H9 (cell line): ENCODE data around the gene WDR91. TPM values are rescaled to one million over a fixed set of nuclear protein-coding genes. Genes with fewer than 3 reads are reported as not detected.

Experiments used
- DNase-seq: peaks from one replicate; pipeline ENCODE4 v3.0.0-alpha.2; 2017
- H2AFZ ChIP-seq: one replicate; pipeline ENCODE4 v1.6.1; 2013; ENCODE audit warnings: mild to moderate bottlenecking, low read length, control low read depth, moderate library complexity
- H2AK5ac ChIP-seq: 2 replicates; pipeline ENCODE4 v1.6.1; 2013; ENCODE audit warnings: low read length, control low read depth, mixed read lengths; ENCODE audit not compliant: insufficient read length
- H2BK120ac ChIP-seq: one replicate; pipeline ENCODE4 v1.6.1; 2013; ENCODE audit warnings: low read depth, mild to moderate bottlenecking, low read length, control low read depth, inconsistent platforms; ENCODE audit not compliant: poor library complexity, severe bottlenecking
- H2BK12ac ChIP-seq: 2 replicates; pipeline ENCODE4 v1.6.1; 2013; ENCODE audit warnings: low read length, control low read depth, mixed read lengths, low read depth; ENCODE audit not compliant: insufficient read length
- H2BK15ac ChIP-seq: 2 replicates; pipeline ENCODE4 v1.6.1; 2013; ENCODE audit warnings: low read depth, low read length, control low read depth
- H2BK20ac ChIP-seq: one replicate; pipeline ENCODE4 v1.6.1; 2013; ENCODE audit warnings: low read depth, mild to moderate bottlenecking, low read length, control low read depth, inconsistent platforms; ENCODE audit not compliant: poor library complexity, severe bottlenecking
- H2BK5ac ChIP-seq: 2 replicates; pipeline ENCODE4 v1.6.1; 2013; ENCODE audit warnings: low read length, control low read depth, mixed read lengths; ENCODE audit not compliant: insufficient read length
- H3K14ac ChIP-seq: 2 replicates; pipeline ENCODE4 v1.6.1; 2013; ENCODE audit warnings: low read length, control low read depth; ENCODE audit not compliant: insufficient read depth
- H3K18ac ChIP-seq: 2 replicates; pipeline ENCODE4 v1.6.1; 2013; ENCODE audit warnings: low read depth, mild to moderate bottlenecking, mixed read lengths, low read length, control low read depth; ENCODE audit not compliant: insufficient read length
- H3K23ac ChIP-seq: 2 replicates; pipeline ENCODE4 v1.6.1; 2013; ENCODE audit warnings: low read length, control low read depth, mixed read lengths, low read depth; ENCODE audit not compliant: insufficient read length
- H3K23me2 ChIP-seq: 2 replicates; pipeline ENCODE4 v1.6.1; 2013; ENCODE audit warnings: low read depth, mild to moderate bottlenecking, mixed read lengths, low read length, control low read depth; ENCODE audit not compliant: insufficient read length, poor library complexity, severe bottlenecking
- H3K27ac ChIP-seq: 2 replicates; pipeline ENCODE4 v1.5.1; 2013; ENCODE audit warnings: low read length, control low read depth, mixed read lengths, low read depth; ENCODE audit not compliant: insufficient read length
- H3K27me3 ChIP-seq: 2 replicates; pipeline ENCODE4 v1.6.1; 2013; ENCODE audit warnings: low read length, control low read depth, inconsistent platforms; ENCODE audit not compliant: insufficient read depth
- H3K4ac ChIP-seq: 2 replicates; pipeline ENCODE4 v1.6.1; 2013; ENCODE audit warnings: low read depth, mild to moderate bottlenecking, control low read depth, inconsistent platforms, low read length, moderate library complexity
- H3K4me1 ChIP-seq: 2 replicates; pipeline ENCODE4 v1.6.1; 2013; ENCODE audit warnings: low read length, control low read depth, inconsistent platforms; ENCODE audit not compliant: insufficient read depth
- H3K4me2 ChIP-seq: 2 replicates; pipeline ENCODE4 v1.6.1; 2013; ENCODE audit warnings: low read length, control low read depth, mixed read lengths; ENCODE audit not compliant: insufficient read length, insufficient read depth
- H3K56ac ChIP-seq: 2 replicates; pipeline ENCODE4 v1.6.1; 2013; ENCODE audit warnings: low read depth, mild to moderate bottlenecking, mixed read lengths, low read length, control low read depth; ENCODE audit not compliant: insufficient read length
- H3K79me1 ChIP-seq: 2 replicates; pipeline ENCODE4 v1.6.1; 2013; ENCODE audit warnings: low read depth, mild to moderate bottlenecking, moderate library complexity, low read length, control low read depth, inconsistent platforms; ENCODE audit not compliant: insufficient read depth, poor library complexity, severe bottlenecking
- H3K79me2 ChIP-seq: 2 replicates; pipeline ENCODE4 v1.6.1; 2013; ENCODE audit warnings: low read length, control low read depth, inconsistent platforms; ENCODE audit not compliant: insufficient read depth
- H3K9ac ChIP-seq: 2 replicates; pipeline ENCODE4 v1.6.1; 2013; ENCODE audit warnings: low read length, control low read depth, mixed read lengths; ENCODE audit not compliant: insufficient read length; ENCODE audit errors: extremely low read depth
- H3K9me3 ChIP-seq: one replicate; pipeline ENCODE4 v1.6.1; 2013; ENCODE audit warnings: low read depth, low read length, inconsistent platforms; ENCODE audit not compliant: control insufficient read depth
- H3T11ph ChIP-seq: one replicate; pipeline ENCODE4 v1.6.1; 2013; ENCODE audit warnings: mild to moderate bottlenecking, low read length, control low read depth, inconsistent platforms
- H4K20me1 ChIP-seq: one replicate; pipeline ENCODE4 v1.6.1; 2013; ENCODE audit not compliant: control insufficient read depth, insufficient read length, insufficient read depth
- H4K5ac ChIP-seq: 2 replicates; pipeline ENCODE4 v1.6.1; 2013; ENCODE audit warnings: low read depth, mild to moderate bottlenecking, mixed read lengths, low read length, control low read depth; ENCODE audit not compliant: insufficient read length
- H4K8ac ChIP-seq: replicated peaks from 2 replicates; pipeline ENCODE4 v1.6.1; 2013; ENCODE audit warnings: low read length, control low read depth, mixed read lengths, low read depth; ENCODE audit not compliant: insufficient read length
- H4K91ac ChIP-seq: 2 replicates; pipeline ENCODE4 v1.6.1; 2013; ENCODE audit warnings: low read depth, mild to moderate bottlenecking, moderate library complexity, mixed read lengths, low read length, control low read depth; ENCODE audit not compliant: insufficient read length
- H3K27ac Mint-ChIP-seq, 3 experiments: 2 replicates in 2 of 3; 3 replicates in 1 of 3; pipeline ENCODE4 v1.8.0; 2020 to 2021; ENCODE audit warnings: mixed read lengths in 3 of 3, mild to moderate bottlenecking in 1 of 3, moderate library complexity in 1 of 3
- H3K27me3 Mint-ChIP-seq: 2 replicates; pipeline ENCODE4 v1.8.0; 2021; ENCODE audit warnings: low read depth, mild to moderate bottlenecking, moderate library complexity, mixed read lengths
- H3K36me3 Mint-ChIP-seq, 3 experiments: 2 replicates in 2 of 3; 3 replicates in 1 of 3; pipeline ENCODE4 v1.8.0; 2020 to 2021; ENCODE audit warnings: low read depth in 3 of 3, mixed read lengths in 3 of 3; ENCODE audit not compliant: insufficient read depth in 1 of 3
- H3K4me1 Mint-ChIP-seq, 2 experiments: 2 replicates each; pipeline ENCODE4 v1.8.0; 2020; ENCODE audit warnings: mixed read lengths in 2 of 2
- H3K4me3 Mint-ChIP-seq, 2 experiments: 2 replicates in 1 of 2; 3 replicates in 1 of 2; pipeline ENCODE4 v1.8.0; 2020 to 2021; ENCODE audit warnings: mild to moderate bottlenecking in 2 of 2, mixed read lengths in 2 of 2, moderate library complexity in 1 of 2
- H3K9me3 Mint-ChIP-seq, 2 experiments: 2 replicates in 1 of 2; 3 replicates in 1 of 2; pipeline ENCODE4 v1.8.0; 2020; ENCODE audit warnings: mild to moderate bottlenecking in 2 of 2, mixed read lengths in 2 of 2, moderate library complexity in 1 of 2
- WGBS: extraction: QIAGEN DNeasy Blood & Tissue Kit; methylation state at CpG from one replicate; pipeline ENCODE4 v1.1.7; 2013; ENCODE audit warnings: missing lambda C conversion rate, low lambda C conversion rate, mixed read lengths; ENCODE audit not compliant: insufficient read length; ENCODE audit errors: extremely low coverage; 5-methylcytosine and 5-hydroxymethylcytosine counted together
- total RNA-seq: library from RNA; stranded (reverse); gene quantifications from 2 replicates; pipeline ENCODE4 v1.2.1, GENCODE V29; 2021
- TF ChIP-seq, protein P1 (sequence below): fragments of 200-600 bp; sonication (generic); conservative IDR thresholded peaks from 3 replicates; pipeline ENCODE4 v1.8.0; 2021; ENCODE audit warnings: antibody characterized with exemption, mild to moderate bottlenecking

WDR91 gene
- total RNA-seq, 1 experiment from 2014 or later = 9.4 TPM

DNA sequence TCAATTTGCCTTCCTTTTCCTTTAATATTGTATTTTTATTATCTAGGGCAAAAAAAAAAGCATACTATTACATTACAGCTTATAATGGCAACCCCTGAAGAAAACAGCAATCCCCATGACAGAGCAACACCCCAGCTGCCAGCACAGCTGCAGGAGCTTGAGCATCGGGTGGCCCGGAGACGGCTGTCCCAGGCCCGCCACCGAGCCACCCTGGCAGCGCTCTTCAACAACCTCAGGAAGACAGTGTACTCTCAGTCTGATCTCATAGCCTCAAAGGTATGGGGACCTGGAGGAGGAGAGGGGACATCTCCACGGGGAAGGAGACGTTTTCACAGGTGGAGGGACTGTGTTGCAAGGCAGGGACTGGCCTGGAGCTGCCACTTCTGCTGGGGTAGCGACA lies 29.1 kb upstream of the WDR91 start:
- no CpG with 5 or more reads among the region's 9 CpGs for WGBS
- H3K9ac ChIP-seq = no peak overlapping the region
- H2BK12ac ChIP-seq = no peak overlapping the region
- no peaks in the 10 kb centered on the region for H3K79me2 ChIP-seq
- H2AK5ac ChIP-seq = no peak overlapping the region
- no peak overlapping the region for H3K56ac ChIP-seq
- H4K20me1 ChIP-seq = no peaks in the 10 kb centered on the region
- no peak overlapping the region for H3K27ac ChIP-seq
- H2BK120ac ChIP-seq = no peak overlapping the region
- TF ChIP-seq, protein P1, sequence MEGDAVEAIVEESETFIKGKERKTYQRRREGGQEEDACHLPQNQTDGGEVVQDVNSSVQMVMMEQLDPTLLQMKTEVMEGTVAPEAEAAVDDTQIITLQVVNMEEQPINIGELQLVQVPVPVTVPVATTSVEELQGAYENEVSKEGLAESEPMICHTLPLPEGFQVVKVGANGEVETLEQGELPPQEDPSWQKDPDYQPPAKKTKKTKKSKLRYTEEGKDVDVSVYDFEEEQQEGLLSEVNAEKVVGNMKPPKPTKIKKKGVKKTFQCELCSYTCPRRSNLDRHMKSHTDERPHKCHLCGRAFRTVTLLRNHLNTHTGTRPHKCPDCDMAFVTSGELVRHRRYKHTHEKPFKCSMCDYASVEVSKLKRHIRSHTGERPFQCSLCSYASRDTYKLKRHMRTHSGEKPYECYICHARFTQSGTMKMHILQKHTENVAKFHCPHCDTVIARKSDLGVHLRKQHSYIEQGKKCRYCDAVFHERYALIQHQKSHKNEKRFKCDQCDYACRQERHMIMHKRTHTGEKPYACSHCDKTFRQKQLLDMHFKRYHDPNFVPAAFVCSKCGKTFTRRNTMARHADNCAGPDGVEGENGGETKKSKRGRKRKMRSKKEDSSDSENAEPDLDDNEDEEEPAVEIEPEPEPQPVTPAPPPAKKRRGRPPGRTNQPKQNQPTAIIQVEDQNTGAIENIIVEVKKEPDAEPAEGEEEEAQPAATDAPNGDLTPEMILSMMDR = no peak
- H3K79me1 ChIP-seq = no peaks in the 10 kb centered on the region
- Mint-ChIP-seq H3K9me3 (no peaks in the 10 kb centered on the region), H3K36me3 (no peaks in the 10 kb centered on the region), H3K27me3 (no peaks in the 10 kb centered on the region; the same call in 1 of the 2 replicates), H3K4me3 (no peak overlapping the region), H3K27ac (no peak overlapping the region), H3K4me1 (peaks cover 19 to 28% of the 10 kb centered on the region in 2 experiments)
- no peaks in the 10 kb centered on the region for H3K27me3 ChIP-seq
- H3K9me3 ChIP-seq = no peaks in the 10 kb centered on the region
- no peak overlapping the region for H3K4ac ChIP-seq
- no peak overlapping the region for H4K8ac ChIP-seq
- no peak overlapping the region for H3K4me2 ChIP-seq
- no peak overlapping the region for H4K91ac ChIP-seq
- no peak overlapping the region for H2BK15ac ChIP-seq
- H3K4me1 ChIP-seq = 0 out of 2 replicates have a peak, but pooled peaks cover 5% of the 10 kb centered on the region
- H4K5ac ChIP-seq = no peak overlapping the region
- no peak overlapping the region for H2BK20ac ChIP-seq
- no peak overlapping the region for H3K23ac ChIP-seq
- no peak overlapping the region for H3K18ac ChIP-seq
- DNase-seq = no peak
- no peak overlapping the region for H2BK5ac ChIP-seq
- H2AFZ ChIP-seq = no peak overlapping the region
- H3K14ac ChIP-seq = no peak overlapping the region
- H3T11ph ChIP-seq = no peak overlapping the region
- no peaks in the 10 kb centered on the region for H3K23me2 ChIP-seq
